Measurements from ENCODE around the gene TSPAN9. TPM values are rescaled to one million over a fixed set of nuclear protein-coding genes. Genes with fewer than 3 reads are reported as not detected.

Gene TSPAN9
- total RNA-seq, 1 donor from 2014 or later, result 299 TPM

GRCh38 chr12:3249081-3249800, 172.1 kb downstream of the TSPAN9 start:
- no peak for DNase-seq (ENCODE audit: low spot score)
- intact Hi-C loops (cut with DNase I), result no loop called here

- intact Hi-C loops (cut with DNase I), result no loop called here
- DNase-seq (ENCODE audit: low spot score), result no peak
Observed at GRCh38 chr12:3250034-3250433, 172.9 kb downstream of the TSPAN9 start.

- peak; percentile 89 for DNase-seq (ENCODE audit: low spot score)
- intact Hi-C loops (cut with DNase I), result no loop called here
Observed at GRCh38 chr12:3250576-3250975, 173.4 kb downstream of the TSPAN9 start.

GRCh38 chr12:3251067-3251466, 173.9 kb downstream of the TSPAN9 start:
- no peak for DNase-seq (ENCODE audit: low spot score)
- intact Hi-C loops (cut with DNase I), result no loop called here

- intact Hi-C loops (cut with DNase I), result no loop called here
Observed at GRCh38 chr12:3251691-3252090, 174.5 kb downstream of the TSPAN9 start.

GRCh38 chr12:3252450-3252891, 175.3 kb downstream of the TSPAN9 start:
- intact Hi-C loops (cut with DNase I), result no loop called here

More at GRCh38 chr12:3251691-3252090, 174.5 kb downstream of the TSPAN9 start:
- DNase-seq (ENCODE audit: low spot score), result no peak

GRCh38 chr12:3253682-3254275, 176.6 kb downstream of the TSPAN9 start:
- intact Hi-C loops (cut with DNase I), result loop anchor here (1.0 kb wide), 1 partner anchor 49 kb away; no protein-coding TSS in a partner anchor
- no peak for DNase-seq (ENCODE audit: low spot score)

More at GRCh38 chr12:3252450-3252891, 175.3 kb downstream of the TSPAN9 start:
- DNase-seq (ENCODE audit: low spot score), result peak; percentile 93

- DNase-seq (ENCODE audit: low spot score), result no peak
- intact Hi-C loops (cut with DNase I), result no loop called here
Observed at GRCh38 chr12:3255057-3255456, 177.9 kb downstream of the TSPAN9 start.

GRCh38 chr12:3256103-3256631, 179.0 kb downstream of the TSPAN9 start:
- peak; percentile 87 for DNase-seq (ENCODE audit: low spot score)
- intact Hi-C loops (cut with DNase I), result no loop called here

GRCh38 chr12:3257411-3257810, 180.2 kb downstream of the TSPAN9 start:
- no peak for DNase-seq (ENCODE audit: low spot score)

GRCh38 chr12:3259973-3260372, 182.8 kb downstream of the TSPAN9 start:
- intact Hi-C loops (cut with DNase I), result no loop called here
- no peak for DNase-seq (ENCODE audit: low spot score)

More at GRCh38 chr12:3257411-3257810, 180.2 kb downstream of the TSPAN9 start:
- intact Hi-C loops (cut with DNase I), result no loop called here

- no peak for DNase-seq (ENCODE audit: low spot score)
- intact Hi-C loops (cut with DNase I), result no loop called here
Observed at GRCh38 chr12:3261782-3262359, 184.7 kb downstream of the TSPAN9 start.

- DNase-seq (ENCODE audit: low spot score), result no peak
- intact Hi-C loops (cut with DNase I), result no loop called here
Observed at GRCh38 chr12:3262470-3262869, 185.3 kb downstream of the TSPAN9 start.

- DNase-seq (ENCODE audit: low spot score), result no peak
- intact Hi-C loops (cut with DNase I), result no loop called here
Observed at GRCh38 chr12:3263282-3263681, 186.1 kb downstream of the TSPAN9 start.

GRCh38 chr12:3263939-3264922, 187.1 kb downstream of the TSPAN9 start:
- no peak for DNase-seq (ENCODE audit: low spot score)
- intact Hi-C loops (cut with DNase I), result no loop called here

- DNase-seq (ENCODE audit: low spot score), result no peak
- intact Hi-C loops (cut with DNase I), result no loop called here
Observed at GRCh38 chr12:3265406-3265805, 188.2 kb downstream of the TSPAN9 start.

GRCh38 chr12:3266638-3267037, 189.5 kb downstream of the TSPAN9 start:
- no peak for DNase-seq (ENCODE audit: low spot score)
- intact Hi-C loops (cut with DNase I), result no loop called here

- intact Hi-C loops (cut with DNase I), result no loop called here
Observed at GRCh38 chr12:3267690-3268089, 190.5 kb downstream of the TSPAN9 start.

GRCh38 chr12:3269594-3269993, 192.4 kb downstream of the TSPAN9 start:
- intact Hi-C loops (cut with DNase I), result no loop called here
- no peak for DNase-seq (ENCODE audit: low spot score)

More at GRCh38 chr12:3267690-3268089, 190.5 kb downstream of the TSPAN9 start:
- no peak for DNase-seq (ENCODE audit: low spot score)
